ENCODE measurements around the gene CEP57L1.

- TF ChIP-seq SMC3 (IDR thresholded peaks at IDR 0.05; ENCODE audit: borderline replicate concordance, low read length) = no peak
- TF ChIP-seq CTCF (IDR thresholded peaks at IDR 0.05 in 2 of 3, conservative IDR thresholded peaks at IDR 0.05 in 1 of 3; ENCODE audit: control insufficient read depth in 2 of 3, extremely low read depth in 1 of 3, insufficient read depth in 1 of 3, low read depth in 3 of 3, low read length in 3 of 3) = no peak
- TF ChIP-seq REST (IDR thresholded peaks at IDR 0.05; ENCODE audit: low read depth, low read length) = no peak
- TF ChIP-seq ZBED1 (IDR thresholded peaks at IDR 0.05; ENCODE audit: borderline replicate concordance) = no peak
- no peak for TF ChIP-seq E2F4 (IDR thresholded peaks at IDR 0.05; ENCODE audit: low read depth, low read length)
- no peak for TF ChIP-seq ASH2L (IDR thresholded peaks at IDR 0.05; ENCODE audit: borderline replicate concordance, low read depth)
- no peak for TF ChIP-seq EP300 (IDR thresholded peaks at IDR 0.05; ENCODE audit: borderline replicate concordance in 1 of 2, control insufficient read depth in 1 of 2, low read depth in 2 of 2, low read length in 2 of 2)
- no peak for TF ChIP-seq NFIC (IDR thresholded peaks at IDR 0.05; ENCODE audit: low read depth, low read length)
- no peak for TF ChIP-seq POLR2AphosphoS5 (IDR thresholded peaks at IDR 0.05; ENCODE audit: low read length)
Observed at GRCh38 chr6:109071125-109071917, 24.0 kb upstream of the CEP57L1 start.
